ENCODE measurements around the gene PARVG.
"Not testable (repeated sequence)": the region's sequence is repeated elsewhere in the genome, so short reads cannot be mapped to it uniquely, and the experiment has no call there.

Gene PARVG

GRCh38 chr22:44241121-44241520 lies 60.4 kb downstream of the PARVG start:
- DNase-seq (ENCODE audit: low read depth in 1 of 2, low spot score in 1 of 2), result not testable (repeated sequence)

DNA sequence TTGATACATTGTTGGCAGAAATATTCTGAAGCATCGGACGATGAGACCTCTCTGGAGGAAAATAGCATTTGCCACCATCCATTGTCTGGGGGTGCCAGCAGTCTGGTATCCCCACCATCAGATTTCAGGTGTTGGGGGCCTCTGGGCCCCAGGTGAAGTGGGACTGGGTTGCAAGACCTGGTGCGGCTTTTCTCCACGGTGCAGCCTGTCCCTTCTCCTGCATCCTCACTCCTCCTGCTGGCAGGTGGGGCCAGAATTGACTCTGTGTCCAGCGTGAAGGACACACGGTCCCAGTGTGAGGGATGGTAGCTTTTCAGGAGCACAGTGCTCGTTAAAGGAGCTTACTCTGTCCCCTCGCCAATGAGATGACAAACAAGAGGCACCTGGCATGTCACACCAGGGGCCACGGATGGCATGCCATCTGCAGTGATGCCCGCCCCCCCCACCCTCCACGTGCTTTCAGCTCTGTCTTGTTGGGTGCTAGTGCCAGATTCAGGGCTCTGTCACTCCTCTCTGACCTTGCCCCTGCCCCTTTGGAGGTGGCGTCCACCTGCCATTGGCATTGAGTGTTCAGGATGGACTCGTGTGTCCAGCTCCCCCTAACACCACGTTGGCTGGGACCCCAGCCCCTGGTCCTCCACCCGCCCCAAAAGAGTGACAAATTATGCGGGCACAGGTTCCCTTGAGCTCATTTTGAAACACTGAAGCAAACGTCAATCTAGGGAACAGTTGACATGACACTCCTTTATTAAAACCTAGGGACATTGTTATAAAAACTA lies 62.4 kb downstream of the PARVG start:
- no peak for DNase-seq (ENCODE audit: low read depth in 1 of 2, low spot score in 1 of 2)

DNA sequence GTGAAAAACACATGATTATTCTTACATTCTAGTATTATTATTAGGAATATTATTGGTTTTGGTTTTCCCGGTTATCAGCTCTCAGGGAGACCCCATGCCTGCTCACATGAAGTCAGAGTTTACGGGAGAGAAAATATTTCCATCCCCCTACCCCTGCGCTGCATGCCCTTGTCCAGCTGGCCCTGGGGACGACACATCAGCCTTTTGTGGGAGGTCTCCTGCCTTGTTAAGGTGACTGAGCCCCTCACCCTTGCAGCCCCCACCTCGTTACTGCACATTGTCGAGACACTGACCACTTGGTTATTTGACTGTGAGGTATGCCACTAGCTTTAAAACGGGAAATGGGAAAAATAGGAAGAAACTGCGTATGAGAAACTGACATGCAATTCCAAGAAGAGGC lies 63.0 kb downstream of the PARVG start:
- no peak for DNase-seq (ENCODE audit: low read depth in 1 of 2, low spot score in 1 of 2)

DNA sequence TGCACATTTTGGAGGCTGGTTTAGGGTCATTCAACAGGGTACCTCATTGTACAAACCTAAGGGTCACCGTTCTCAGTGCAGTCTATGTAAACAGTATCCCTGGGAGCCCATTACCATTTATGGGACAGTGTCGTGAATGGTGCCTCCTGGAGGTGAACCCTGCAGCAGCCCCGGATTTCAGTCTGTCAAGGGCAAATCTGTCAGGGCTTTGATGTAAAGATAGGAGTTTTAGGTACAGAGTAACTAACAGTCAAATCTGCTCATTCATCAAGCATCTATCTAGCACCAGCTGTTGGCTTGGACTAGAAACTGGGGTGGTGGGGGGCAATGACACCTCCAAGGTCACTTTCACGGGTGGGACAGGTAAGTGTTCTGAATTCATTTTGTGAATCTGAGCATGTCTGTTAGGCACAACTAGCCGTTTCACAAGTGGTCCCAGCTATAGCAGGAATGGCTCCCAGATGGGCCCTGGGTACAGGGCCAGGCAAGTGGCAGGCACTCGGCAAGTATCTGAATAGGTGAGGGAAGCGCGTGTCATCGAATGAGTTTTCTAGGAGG lies 63.6 kb downstream of the PARVG start:
- no peak for DNase-seq (ENCODE audit: low read depth in 1 of 2, low spot score in 1 of 2)

DNA sequence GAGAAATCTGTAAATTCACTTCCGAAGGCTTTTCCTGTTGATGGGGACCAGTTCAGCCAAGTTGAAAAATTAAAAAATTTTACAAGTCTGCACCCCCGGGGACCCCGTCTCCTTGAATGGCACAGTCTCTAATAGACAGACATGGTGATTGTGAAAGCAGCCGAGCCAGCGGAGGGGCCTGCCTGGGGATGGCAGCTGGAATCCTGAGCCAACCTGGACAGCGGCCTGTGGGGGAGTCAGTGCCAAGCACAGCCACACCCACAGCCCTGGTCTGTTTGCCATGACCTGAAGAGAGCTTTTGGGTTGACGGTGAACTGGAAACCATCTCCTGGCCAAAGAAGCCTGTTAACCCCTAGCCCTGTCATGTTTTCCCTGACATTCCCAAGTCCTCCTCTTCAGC lies 64.7 kb downstream of the PARVG start:
- no peak for DNase-seq (ENCODE audit: low read depth in 1 of 2, low spot score in 1 of 2)

DNA sequence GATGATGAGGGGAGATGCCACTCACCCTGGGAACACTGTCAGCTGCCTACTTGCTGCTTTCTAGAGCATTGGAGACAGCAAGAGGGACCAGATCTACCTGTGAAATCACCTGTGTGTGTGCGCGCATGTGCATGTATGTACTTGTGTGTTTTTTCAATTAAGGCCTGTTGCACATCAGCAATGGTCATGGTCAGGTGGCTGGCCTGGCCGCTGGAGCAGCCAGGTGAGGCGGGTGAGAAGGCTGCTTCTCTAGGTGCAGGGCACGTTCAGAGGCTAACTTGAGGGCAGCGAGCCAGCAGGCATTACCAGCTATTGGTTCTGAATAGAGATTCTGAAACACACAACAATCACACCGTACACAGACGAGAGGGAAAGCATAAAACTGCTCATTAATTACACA lies 65.1 kb downstream of the PARVG start:
- no peak for DNase-seq (ENCODE audit: low read depth in 1 of 2, low spot score in 1 of 2)

- no peak for DNase-seq (ENCODE audit: low read depth in 1 of 2, low spot score in 1 of 2)
These were observed 66.0 kb downstream of the PARVG start for GRCh38 chr22:44246615-44247326.

GRCh38 chr22:44247346-44247745 lies 66.6 kb downstream of the PARVG start:
- DNase-seq (ENCODE audit: low read depth in 1 of 2, low spot score in 1 of 2), result no peak

- no peak for DNase-seq (ENCODE audit: low read depth in 1 of 2, low spot score in 1 of 2)
These were observed 67.5 kb downstream of the PARVG start for GRCh38 chr22:44247923-44248892.

GRCh38 chr22:44248926-44249325 lies 68.2 kb downstream of the PARVG start:
- no peak for DNase-seq (ENCODE audit: low read depth in 1 of 2, low spot score in 1 of 2)

GRCh38 chr22:44249376-44250147 lies 68.8 kb downstream of the PARVG start:
- no peak for DNase-seq (ENCODE audit: low read depth in 1 of 2, low spot score in 1 of 2)

- DNase-seq (ENCODE audit: low read depth in 1 of 2, low spot score in 1 of 2), result no peak
These were observed 74.1 kb downstream of the PARVG start for GRCh38 chr22:44254811-44255210.

GRCh38 chr22:44256085-44256484 lies 75.4 kb downstream of the PARVG start:
- no peak for DNase-seq (ENCODE audit: low read depth in 1 of 2, low spot score in 1 of 2)

GRCh38 chr22:44256556-44257485 lies 76.1 kb downstream of the PARVG start:
- no peak for DNase-seq (ENCODE audit: low read depth in 1 of 2, low spot score in 1 of 2)
